CD14-positive monocyte (primary cell): ENCODE data around the gene EPB41L5. TPM values are rescaled to one million over a fixed set of nuclear protein-coding genes. Genes with fewer than 3 reads are reported as not detected.

Source experiments
- DNase-seq, 3 donors: peaks; one replicate each; pipeline ENCODE4 v3.0.0-alpha.2; 2011 to 2022
- H2AFZ ChIP-seq: 2 replicates; pipeline ENCODE4 v1.6.0; 2012; ENCODE audit warnings: mild to moderate bottlenecking, low read depth, low read length, inconsistent platforms; ENCODE audit not compliant: insufficient read depth, poor library complexity, severe bottlenecking
- H3K27ac ChIP-seq, 2 donors: 1 replicate in 1 of 2; 2 replicates in 1 of 2; pipeline ENCODE4 v1.5.1; 2012 to 2013; ENCODE audit warnings: low read length in 2 of 2, control low read depth in 1 of 2, inconsistent platforms in 1 of 2, low read depth in 1 of 2, mild to moderate bottlenecking in 1 of 2
- H3K27me3 ChIP-seq, 2 donors: one replicate each; pipeline versions ENCODE4 v1.6.0 to v1.6.1; 2011 to 2013; ENCODE audit warnings: low read length in 2 of 2; ENCODE audit not compliant: control insufficient read depth in 2 of 2, insufficient read depth in 2 of 2
- H3K36me3 ChIP-seq, 2 donors: replicated peaks in 1 of 2; 1 replicate in 1 of 2; 2 replicates in 1 of 2; pipeline versions ENCODE4 v1.5.1 to v1.6.1; 2012 to 2013; ENCODE audit warnings: low read length in 2 of 2, control low read depth in 1 of 2, inconsistent platforms in 1 of 2, mild to moderate bottlenecking in 1 of 2; ENCODE audit not compliant: insufficient read depth in 2 of 2, control insufficient read depth in 1 of 2
- H3K4me1 ChIP-seq, 2 donors: 1 replicate in 1 of 2; 2 replicates in 1 of 2; pipeline versions ENCODE4 v1.5.1 to v1.6.1; 2012 to 2013; ENCODE audit warnings: low read length in 2 of 2, control low read depth in 1 of 2, inconsistent platforms in 1 of 2, mild to moderate bottlenecking in 1 of 2, moderate library complexity in 1 of 2; ENCODE audit not compliant: insufficient read depth in 2 of 2, control insufficient read depth in 1 of 2
- H3K4me2 ChIP-seq: replicated peaks from 2 replicates; pipeline ENCODE3; 2012; ENCODE audit warnings: low read length, moderate library complexity, mild to moderate bottlenecking; ENCODE audit not compliant: poor library complexity, severe bottlenecking; ENCODE audit errors: extremely low read depth
- H3K4me3 ChIP-seq, 3 experiments: fragments of 200-600 bp in 1 of 3; sonication (generic) in 1 of 3; replicated peaks in 1 of 3; 1 replicate in 2 of 3; 2 replicates in 1 of 3; pipeline ENCODE4 v1.5.1; 2011 to 2013; ENCODE audit warnings: low read length in 3 of 3, mild to moderate bottlenecking in 3 of 3, control low read depth in 2 of 3, low read depth in 2 of 3, inconsistent platforms in 1 of 3, moderate library complexity in 1 of 3
- H3K79me2 ChIP-seq: 2 replicates; pipeline ENCODE4 v1.6.0; 2012; ENCODE audit warnings: mild to moderate bottlenecking, control low read depth, inconsistent platforms, low read length, moderate library complexity; ENCODE audit not compliant: insufficient read depth
- H3K9ac ChIP-seq: 2 replicates; pipeline ENCODE4 v1.6.0; 2017; ENCODE audit warnings: low read length, mild to moderate bottlenecking; ENCODE audit not compliant: insufficient read depth, poor library complexity, severe bottlenecking
- H3K9me3 ChIP-seq, 2 donors: replicated peaks in 1 of 2; 1 replicate in 1 of 2; 2 replicates in 1 of 2; pipeline versions ENCODE4 v1.5.1 to v1.6.1; 2012 to 2013; ENCODE audit warnings: low read length in 2 of 2, control low read depth in 1 of 2; ENCODE audit not compliant: control insufficient read depth in 1 of 2, insufficient read depth in 1 of 2
- H4K20me1 ChIP-seq: 2 replicates; pipeline ENCODE4 v1.6.0; 2012; ENCODE audit warnings: mild to moderate bottlenecking, low read length, control low read depth, moderate library complexity; ENCODE audit not compliant: insufficient read depth
- H3K27ac Mint-ChIP-seq, 7 donors: one replicate each; pipeline ENCODE4 v1.8.0; 2020; ENCODE audit warnings: mild to moderate bottlenecking in 7 of 7, mixed read lengths in 7 of 7, moderate library complexity in 6 of 7, inconsistent platforms in 2 of 7
- H3K27me3 Mint-ChIP-seq, 3 donors: one replicate each; pipeline ENCODE4 v1.8.0; 2021 to 2022; ENCODE audit warnings: low read depth in 3 of 3, mild to moderate bottlenecking in 3 of 3, mixed read lengths in 3 of 3, moderate library complexity in 3 of 3, inconsistent platforms in 1 of 3
- H3K36me3 Mint-ChIP-seq, 2 donors: one replicate each; pipeline ENCODE4 v1.8.0; 2020; ENCODE audit warnings: mixed read lengths in 2 of 2, inconsistent platforms in 1 of 2, mild to moderate bottlenecking in 1 of 2
- H3K4me1 Mint-ChIP-seq: one replicate; pipeline ENCODE4 v1.8.0; 2020; ENCODE audit warnings: mild to moderate bottlenecking, mixed read lengths
- H3K4me3 Mint-ChIP-seq, 2 donors: one replicate each; pipeline ENCODE4 v1.8.0; 2020; ENCODE audit warnings: mild to moderate bottlenecking in 2 of 2, mixed read lengths in 2 of 2, moderate library complexity in 1 of 2
- H3K9me3 Mint-ChIP-seq, 7 donors: one replicate each; pipeline ENCODE4 v1.8.0; 2020 to 2022; ENCODE audit warnings: mixed read lengths in 7 of 7, mild to moderate bottlenecking in 6 of 7, moderate library complexity in 6 of 7, inconsistent platforms in 2 of 7
- WGBS: methylation state at CpG from one replicate; pipeline ENCODE4 v1.1.5; 2013; ENCODE audit warnings: missing lambda C conversion rate; ENCODE audit not compliant: insufficient coverage; 5-methylcytosine and 5-hydroxymethylcytosine counted together
- intact Hi-C, 2 donors: fragments of 100-400 bp; cut with micrococcal nuclease; formaldehyde crosslinking; loops; one replicate each; pipeline versions ENCODE4 v1.15.0 to v1.15.1; 2023
- polyA plus RNA-seq, 3 donors: library from polyadenylated mRNA; depleted of rRNA in 1 of 3; unstranded in 2 of 3; stranded (reverse) in 1 of 3; fragments of 300-500 nt in 2 of 3; fragments of >200 nt in 1 of 3; fragmentation: Illumina TruSeq in 2 of 3; gene quantifications; 1 replicate in 2 of 3; 2 replicates in 1 of 3; pipeline ENCODE4 v1.2.3, GENCODE V29; 2012 to 2021
- TF ChIP-seq, protein P1 (sequence below): fragments of 200-600 bp; IDR thresholded peaks from one replicate; pipeline ENCODE4 v1.8.0; 2022; ENCODE audit warnings: antibody characterized with exemption, mild to moderate bottlenecking

The EPB41L5 gene
- polyA plus RNA-seq, 3 donors = 1.4 to 2.4 (median 2.0) TPM

DNA sequence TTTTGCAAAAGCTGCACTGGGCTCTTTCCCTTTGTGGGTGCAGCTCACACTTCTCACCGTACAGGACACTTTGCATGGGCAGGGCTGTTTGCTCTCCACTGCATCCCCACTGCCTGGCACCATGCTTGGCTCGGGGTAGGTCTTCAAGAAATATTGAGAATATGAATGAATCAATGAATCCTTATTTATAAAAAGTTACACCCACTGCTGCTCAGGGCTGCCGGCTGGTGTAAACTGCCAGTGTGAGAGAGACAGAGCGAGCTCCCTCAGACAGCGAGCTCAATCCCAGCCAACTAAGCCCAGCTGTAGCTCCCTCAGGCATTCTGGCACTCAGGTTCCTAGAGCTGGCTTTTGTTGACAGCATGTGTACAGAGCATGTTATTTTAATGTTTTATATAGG lies 206.9 kb downstream of the EPB41L5 start:
- DNase-seq = no peak
- Mint-ChIP-seq H3K9me3 (peaks cover 14 to 39% (median 27%) of the 10 kb centered on the region in 7 donors), H3K4me1 (peaks cover 35% of the 10 kb centered on the region), H3K36me3 (peaks cover 33 to 40% of the 10 kb centered on the region in 2 donors), H3K4me3 (no peak overlapping the region), H3K27me3 (peaks cover 8 to 14% (median 12%) of the 10 kb centered on the region in 3 donors), H3K27ac (no peak overlapping the region)
- 88% methylated on average over 1 of the region's 5 CpGs for whole genome bisulfite sequencing
- intact Hi-C loops = loop anchor here in 1 of 2 donors (5.0 to 10.0 kb wide), 2 partner anchors 38 to 95 kb away; no protein-coding TSS in a partner anchor
- peaks cover 5% of the 10 kb centered on the region in 2 donors for H3K36me3 ChIP-seq
- H3K9ac ChIP-seq = no peak overlapping the region
- no peak overlapping the region for H3K4me2 ChIP-seq
- H4K20me1 ChIP-seq = peaks cover 8% of the 10 kb centered on the region
- TF ChIP-seq, protein P1, sequence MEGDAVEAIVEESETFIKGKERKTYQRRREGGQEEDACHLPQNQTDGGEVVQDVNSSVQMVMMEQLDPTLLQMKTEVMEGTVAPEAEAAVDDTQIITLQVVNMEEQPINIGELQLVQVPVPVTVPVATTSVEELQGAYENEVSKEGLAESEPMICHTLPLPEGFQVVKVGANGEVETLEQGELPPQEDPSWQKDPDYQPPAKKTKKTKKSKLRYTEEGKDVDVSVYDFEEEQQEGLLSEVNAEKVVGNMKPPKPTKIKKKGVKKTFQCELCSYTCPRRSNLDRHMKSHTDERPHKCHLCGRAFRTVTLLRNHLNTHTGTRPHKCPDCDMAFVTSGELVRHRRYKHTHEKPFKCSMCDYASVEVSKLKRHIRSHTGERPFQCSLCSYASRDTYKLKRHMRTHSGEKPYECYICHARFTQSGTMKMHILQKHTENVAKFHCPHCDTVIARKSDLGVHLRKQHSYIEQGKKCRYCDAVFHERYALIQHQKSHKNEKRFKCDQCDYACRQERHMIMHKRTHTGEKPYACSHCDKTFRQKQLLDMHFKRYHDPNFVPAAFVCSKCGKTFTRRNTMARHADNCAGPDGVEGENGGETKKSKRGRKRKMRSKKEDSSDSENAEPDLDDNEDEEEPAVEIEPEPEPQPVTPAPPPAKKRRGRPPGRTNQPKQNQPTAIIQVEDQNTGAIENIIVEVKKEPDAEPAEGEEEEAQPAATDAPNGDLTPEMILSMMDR = no peak
- H3K27me3 ChIP-seq = peaks cover 0 to 5% of the 10 kb centered on the region in 2 donors
- H3K27ac ChIP-seq = no peak overlapping the region
- H3K9me3 ChIP-seq = peaks cover 17 to 31% of the 10 kb centered on the region in 2 donors
- peaks cover 15% of the 10 kb centered on the region for H3K79me2 ChIP-seq
- no peak overlapping the region for H3K4me3 ChIP-seq
- H2AFZ ChIP-seq = no peak overlapping the region
- peaks cover 13 to 30% of the 10 kb centered on the region in 2 donors for H3K4me1 ChIP-seq

DNA sequence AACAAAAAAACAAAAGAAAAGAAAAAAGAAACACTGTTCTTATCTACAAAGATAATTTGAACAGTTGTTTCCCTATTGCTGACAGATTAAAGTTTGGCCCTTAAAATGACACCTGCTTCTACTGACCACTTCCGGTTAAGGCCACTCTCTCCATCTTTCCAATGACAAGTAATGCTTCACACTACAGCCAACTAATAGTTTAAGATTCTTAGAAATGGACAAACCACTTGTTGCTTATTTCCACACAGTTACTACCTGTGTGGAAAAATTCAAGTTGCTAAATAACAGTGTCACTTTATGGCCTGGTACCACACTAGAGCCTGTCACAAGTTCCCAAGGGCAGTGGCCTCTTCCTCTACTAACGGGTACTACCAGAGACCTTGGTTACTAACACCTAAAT lies 207.9 kb downstream of the EPB41L5 start:
- H3K9me3 Mint-ChIP-seq = peaks cover 14 to 35% (median 23%) of the 10 kb centered on the region in 7 donors
- TF ChIP-seq, protein P1 = no peak
- H3K9ac ChIP-seq = no peak overlapping the region
- H3K27me3 Mint-ChIP-seq = peaks cover 9 to 18% (median 15%) of the 10 kb centered on the region in 3 donors
- H3K27ac ChIP-seq = no peak overlapping the region
- WGBS = 75% methylated on average over 1 of the region's 2 CpGs
- peaks cover 35% of the 10 kb centered on the region for H3K4me1 Mint-ChIP-seq
- H3K36me3 Mint-ChIP-seq = peaks cover 33 to 40% of the 10 kb centered on the region in 2 donors
- no peak overlapping the region for H3K4me2 ChIP-seq
- H3K27ac Mint-ChIP-seq = no peak overlapping the region
- H3K27me3 ChIP-seq = peaks cover 0 to 5% of the 10 kb centered on the region in 2 donors
- peaks cover 5% of the 10 kb centered on the region in 2 donors for H3K36me3 ChIP-seq
- peaks cover 15 to 27% of the 10 kb centered on the region in 2 donors for H3K9me3 ChIP-seq
- no peak overlapping the region for H2AFZ ChIP-seq
- peaks cover 13 to 30% of the 10 kb centered on the region in 2 donors for H3K4me1 ChIP-seq
- H3K4me3 ChIP-seq = no peak overlapping the region
- peaks cover 8% of the 10 kb centered on the region for H4K20me1 ChIP-seq
- DNase-seq = no peak
- intact Hi-C loops = loop anchor here in 1 of 2 donors (10.0 kb wide), 1 partner anchor 94 kb away; no protein-coding TSS in a partner anchor
- H3K79me2 ChIP-seq = peaks cover 15% of the 10 kb centered on the region
- H3K4me3 Mint-ChIP-seq = no peak overlapping the region
